SU-DHL-6 (cell line): ENCODE measurements around the gene APLNR.

Experiments
- H2AFZ ChIP-seq: fragments of 200-600 bp; sonication (generic); 2 replicates; pipeline ENCODE4 v1.6.1; 2014; ENCODE audit warnings: low read depth, mild to moderate bottlenecking, moderate library complexity, mixed read lengths, antibody characterized with exemption, low read length; ENCODE audit not compliant: severe bottlenecking
- H3F3A ChIP-seq: fragments of 200-600 bp; shearing (Covaris generic); 2 replicates; pipeline ENCODE4 v1.6.0; 2016; ENCODE audit warnings: antibody characterized with exemption, mild to moderate bottlenecking; ENCODE audit not compliant: insufficient read depth
- H3K27ac ChIP-seq: fragments of 200-600 bp; sonication (generic); 2 replicates; pipeline ENCODE4 v1.5.1; 2016; ENCODE audit warnings: low read depth, mild to moderate bottlenecking, low read length, moderate library complexity, mixed read lengths
- H3K27me3 ChIP-seq: fragments of 200-600 bp; sonication (generic), shearing (Covaris generic); 2 replicates; pipeline ENCODE4 v1.6.0; 2014; ENCODE audit warnings: mild to moderate bottlenecking, low read length
- H3K36me3 ChIP-seq: fragments of 200-600 bp; sonication (generic); 2 replicates; pipeline ENCODE4 v1.6.1; 2014; ENCODE audit warnings: mild to moderate bottlenecking, low read length, mixed read lengths
- H3K4me2 ChIP-seq: fragments of 300-600, 200-600 bp; shearing (Covaris generic), sonication (generic); 2 replicates; pipeline ENCODE4 v1.6.0; 2014; ENCODE audit warnings: low read length, low read depth, mild to moderate bottlenecking; ENCODE audit not compliant: poor library complexity, severe bottlenecking
- H3K4me3 ChIP-seq: fragments of 200-600 bp; sonication (generic); 2 replicates; pipeline ENCODE4 v1.5.1; 2014; ENCODE audit warnings: antibody characterized with exemption, low read length, mild to moderate bottlenecking, mixed read lengths; ENCODE audit not compliant: insufficient read depth, poor library complexity, severe bottlenecking
- H3K79me2 ChIP-seq: fragments of 200-600 bp; sonication (generic); 2 replicates; pipeline ENCODE4 v1.6.1; 2014; ENCODE audit warnings: mild to moderate bottlenecking, low read length, moderate library complexity; ENCODE audit not compliant: insufficient read depth
- H3K9ac ChIP-seq: fragments of 200-600 bp; sonication (generic); 2 replicates; pipeline ENCODE4 v1.7.0; 2014; ENCODE audit warnings: mild to moderate bottlenecking, low read length
- H3K9me2 ChIP-seq: fragments of 200-600 bp; sonication (generic); replicated peaks from 2 replicates; pipeline ENCODE4 v1.6.1; 2014; ENCODE audit warnings: low read length; ENCODE audit not compliant: insufficient read depth
- H3K9me3 ChIP-seq: fragments of 200-600 bp; sonication (generic); 2 replicates; pipeline ENCODE4 v1.6.1; 2014; ENCODE audit warnings: low read length, mixed read lengths; ENCODE audit not compliant: insufficient read depth
- H4K20me1 ChIP-seq: fragments of 200-600 bp; sonication (generic); 2 replicates; pipeline ENCODE4 v1.6.1; 2014; ENCODE audit warnings: low read depth, mild to moderate bottlenecking, antibody characterized with exemption, low read length, moderate library complexity, mixed read lengths
- CTCF ChIP-seq: fragments of 200-600 bp; sonication (generic); IDR thresholded peaks from one replicate; pipeline ENCODE4 v1.5.1; 2017; ENCODE audit warnings: antibody characterized with exemption, mild to moderate bottlenecking, low read length, moderate library complexity; ENCODE audit not compliant: insufficient read depth, poor library complexity, severe bottlenecking
- EZH2phosphoT487 ChIP-seq: fragments of 200-600 bp; sonication (generic), shearing (Covaris generic); conservative IDR thresholded peaks from 2 replicates; pipeline ENCODE4 v1.6.1; 2018; ENCODE audit warnings: mild to moderate bottlenecking, antibody characterized with exemption, low read length, moderate library complexity, mixed read lengths

Gene APLNR

GRCh38 chr11:57192316-57192715 lies 44.7 kb downstream of the APLNR start:
- Histone ChIP-seq H3K79me2 (no peaks in the 10 kb centered on the region), H3K27me3 (no peaks in the 10 kb centered on the region), H2AFZ (no peak overlapping the region)

GRCh38 chr11:57191311-57192219 lies 45.5 kb downstream of the APLNR start:
- H3K36me3 ChIP-seq, result no peaks in the 10 kb centered on the region
- H3K79me2 ChIP-seq, result no peaks in the 10 kb centered on the region
- no peak overlapping the region for H3K4me3 ChIP-seq
- H3K27me3 ChIP-seq, result no peaks in the 10 kb centered on the region
- H3K9me2 ChIP-seq, result no peaks in the 10 kb centered on the region
- no peaks in the 10 kb centered on the region for H4K20me1 ChIP-seq
- H2AFZ ChIP-seq, result no peak overlapping the region
- no peak for TF ChIP-seq CTCF
- no peak for TF ChIP-seq EZH2phosphoT487
- no peak overlapping the region for H3K4me2 ChIP-seq
- H3K27ac ChIP-seq, result no peak overlapping the region
- H3K9me3 ChIP-seq, result no peaks in the 10 kb centered on the region
- H3F3A ChIP-seq, result no peaks in the 10 kb centered on the region
- H3K9ac ChIP-seq, result no peak overlapping the region

More at GRCh38 chr11:57192316-57192715, 44.7 kb downstream of the APLNR start:
- Histone ChIP-seq H3F3A (no peaks in the 10 kb centered on the region), H3K9me3 (no peaks in the 10 kb centered on the region), H3K4me3 (no peak overlapping the region), H3K36me3 (no peaks in the 10 kb centered on the region), H3K4me2 (no peak overlapping the region), H3K9me2 (no peaks in the 10 kb centered on the region), H3K9ac (no peak overlapping the region), H4K20me1 (no peaks in the 10 kb centered on the region), H3K27ac (no peak overlapping the region)
- no peak for TF ChIP-seq EZH2phosphoT487
- TF ChIP-seq CTCF, result no peak

GRCh38 chr11:57190548-57190947 lies 46.5 kb downstream of the APLNR start:
- TF ChIP-seq EZH2phosphoT487, result no peak
- TF ChIP-seq CTCF, result no peak
- Histone ChIP-seq H4K20me1 (no peaks in the 10 kb centered on the region), H3K9me2 (no peaks in the 10 kb centered on the region), H3K27ac (no peak overlapping the region), H3K4me3 (no peak overlapping the region), H3K79me2 (no peaks in the 10 kb centered on the region), H3K4me2 (no peak overlapping the region), H3F3A (no peaks in the 10 kb centered on the region), H3K36me3 (no peaks in the 10 kb centered on the region), H3K9ac (no peak overlapping the region), H3K27me3 (no peaks in the 10 kb centered on the region), H3K9me3 (no peaks in the 10 kb centered on the region), H2AFZ (no peak overlapping the region)
